SH-SY5Y (cell line): ENCODE measurements around the gene AASS.

Source experiments
- GATA2 ChIP-seq: IDR thresholded peaks from 2 replicates; pipeline ENCODE4 v1.6.1; 2011; ENCODE audit warnings: mild to moderate bottlenecking, low read depth, low read length
- GATA3 ChIP-seq: IDR thresholded peaks from 2 replicates; pipeline ENCODE4 v1.6.1; 2011; ENCODE audit warnings: low read depth, mild to moderate bottlenecking, low read length, moderate library complexity

DNA sequence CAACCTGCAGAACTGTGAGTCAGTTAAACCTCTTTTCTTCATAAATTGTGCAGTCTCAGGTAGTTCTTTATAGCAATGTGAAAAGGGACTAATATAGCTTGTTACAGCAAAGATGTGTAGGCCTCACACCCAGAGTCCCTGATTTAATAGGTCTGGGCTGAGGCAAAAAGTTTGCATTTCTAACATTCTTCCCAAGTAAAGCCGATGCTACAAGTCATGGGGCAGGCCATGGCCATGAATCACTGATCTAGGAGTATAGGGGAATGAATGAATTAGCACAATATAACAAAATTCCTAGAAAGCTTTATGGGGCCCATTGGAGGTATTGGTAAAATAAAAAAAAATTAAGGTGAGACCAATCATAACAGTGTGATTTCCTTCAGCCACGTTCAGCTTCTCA lies 11.5 kb upstream of the AASS start:
- TF ChIP-seq GATA2 (no peak), GATA3 (no peak)
